Left renal cortex interstitium (tissue), 4 donors: ENCODE results near the gene CYB5R3. TPM values are rescaled to one million over a fixed set of nuclear protein-coding genes. Genes with fewer than 3 reads are reported as not detected.

Experiments
- DNase-seq, 4 donors: peaks; one replicate each; pipeline ENCODE4 v3.0.0-alpha.2; 2013; ENCODE audit warnings: low read depth in 4 of 4, low spot score in 2 of 4, missing footprints in 1 of 4
- polyA plus RNA-seq, 4 donors: library from polyadenylated mRNA; unstranded; fragments of 120-200 nt; gene quantifications; one replicate each; pipeline ENCODE4 v1.2.1, GENCODE V29; 2013; ENCODE audit not compliant: insufficient read length in 4 of 4

Gene CYB5R3
- polyA plus RNA-seq, 4 donors: 129 to 183 (median 158) TPM

DNA sequence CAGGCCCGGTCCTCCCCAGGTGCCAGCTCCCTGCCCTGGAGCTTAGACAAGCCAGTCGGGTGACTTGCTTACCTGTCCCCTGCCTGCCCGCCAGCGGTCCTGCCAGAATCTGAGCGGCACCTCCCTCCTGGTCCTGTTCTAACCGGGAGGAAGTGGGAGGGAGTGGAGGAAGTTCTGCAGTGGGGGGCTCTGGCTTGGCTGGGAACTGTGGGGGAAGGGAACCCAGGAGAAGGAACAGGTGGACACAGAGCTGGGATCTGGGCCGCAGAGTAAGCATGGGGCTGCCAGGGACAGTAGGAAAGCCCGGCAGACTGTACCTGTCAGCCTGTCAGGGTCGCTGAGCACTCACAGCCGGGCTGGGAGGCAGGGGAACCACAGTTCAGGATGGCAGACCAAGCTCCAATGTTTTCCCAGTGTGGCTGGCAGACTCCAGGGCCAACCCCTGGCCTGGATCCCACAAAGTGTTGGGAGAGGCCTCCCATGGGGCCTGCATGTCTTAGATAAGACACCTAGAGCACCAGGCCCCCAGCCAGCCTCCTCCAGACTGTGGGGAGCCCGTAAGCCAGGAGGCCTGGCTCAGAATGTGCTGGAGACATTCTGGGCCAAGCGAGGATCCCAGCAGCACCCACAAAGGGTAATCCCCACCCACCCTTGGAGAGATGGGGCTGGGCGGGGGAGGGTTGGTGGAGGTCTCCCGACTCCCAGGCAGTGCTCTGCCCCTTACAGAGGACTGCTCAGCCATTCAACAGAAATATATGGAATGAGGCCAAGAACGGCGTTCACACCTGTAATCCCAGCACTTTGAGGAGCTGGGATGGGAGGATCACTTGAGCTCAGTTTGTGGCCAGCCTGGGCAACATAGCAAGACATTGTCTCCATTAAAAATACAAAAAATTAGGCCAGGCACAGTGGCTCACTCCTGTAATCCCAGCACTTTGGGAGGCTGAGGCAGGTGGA, 2.3 kb downstream of the CYB5R3 start:
- DNase-seq: no peak

DNA sequence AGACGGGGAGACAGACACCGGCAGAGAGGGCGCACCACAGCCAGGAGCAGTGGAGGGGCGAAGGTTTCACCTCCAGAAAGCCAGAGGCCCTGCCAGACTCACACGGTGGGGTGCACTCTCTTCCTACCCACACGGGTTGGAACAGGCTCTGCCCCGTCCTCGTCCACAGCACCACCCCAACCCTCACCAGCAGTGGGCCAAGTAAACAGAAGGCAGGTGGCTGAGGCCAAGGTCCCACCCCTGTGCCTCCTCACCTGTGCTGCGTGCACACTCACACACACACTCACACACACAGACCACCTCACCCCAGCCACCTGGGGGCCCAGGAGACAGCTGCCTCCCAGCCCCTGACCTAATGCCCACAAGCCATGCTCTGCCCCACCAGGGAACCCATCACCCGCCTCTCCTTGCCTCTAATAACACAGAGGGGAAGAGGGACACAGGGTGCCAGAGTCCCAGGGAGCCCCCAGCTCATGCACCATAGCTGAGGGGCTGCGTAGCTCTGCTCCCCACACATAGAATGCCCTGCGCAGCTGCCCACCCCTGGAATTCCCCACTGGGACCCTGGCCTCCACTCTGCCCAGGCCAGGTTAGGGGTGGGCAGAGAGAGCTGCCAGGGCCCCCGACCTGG, 3.1 kb downstream of the CYB5R3 start:
- DNase-seq: no peak

DNA sequence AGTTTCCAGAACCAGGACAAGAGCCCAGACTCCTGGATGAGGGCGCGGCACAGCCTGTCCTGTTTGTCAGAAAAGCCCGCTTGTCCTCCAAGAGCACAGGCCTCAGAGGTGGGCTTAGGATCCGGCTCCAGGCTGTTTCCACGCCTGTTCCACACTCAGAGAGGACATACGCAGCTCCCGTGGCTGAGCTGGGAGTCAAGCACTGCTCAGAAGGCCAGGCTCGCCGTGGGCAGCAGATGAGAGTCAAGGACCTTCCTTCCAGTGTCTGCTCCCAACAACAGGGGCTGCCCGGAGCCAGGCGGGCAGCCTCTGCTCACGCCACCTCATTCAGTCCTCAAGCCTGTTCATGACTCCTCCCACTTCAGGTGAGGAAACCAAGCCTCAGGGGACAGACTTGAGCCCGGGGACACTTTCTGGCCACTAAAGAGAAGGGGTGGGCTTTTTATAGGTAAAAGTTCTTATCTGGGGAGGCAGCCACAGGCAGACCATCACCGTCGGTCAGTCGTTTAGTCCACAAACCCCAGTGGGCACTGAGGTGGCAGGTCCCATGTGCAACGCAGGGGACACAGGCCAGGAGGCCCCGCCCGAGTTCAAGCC, 3.8 kb downstream of the CYB5R3 start:
- no peak for DNase-seq

DNA sequence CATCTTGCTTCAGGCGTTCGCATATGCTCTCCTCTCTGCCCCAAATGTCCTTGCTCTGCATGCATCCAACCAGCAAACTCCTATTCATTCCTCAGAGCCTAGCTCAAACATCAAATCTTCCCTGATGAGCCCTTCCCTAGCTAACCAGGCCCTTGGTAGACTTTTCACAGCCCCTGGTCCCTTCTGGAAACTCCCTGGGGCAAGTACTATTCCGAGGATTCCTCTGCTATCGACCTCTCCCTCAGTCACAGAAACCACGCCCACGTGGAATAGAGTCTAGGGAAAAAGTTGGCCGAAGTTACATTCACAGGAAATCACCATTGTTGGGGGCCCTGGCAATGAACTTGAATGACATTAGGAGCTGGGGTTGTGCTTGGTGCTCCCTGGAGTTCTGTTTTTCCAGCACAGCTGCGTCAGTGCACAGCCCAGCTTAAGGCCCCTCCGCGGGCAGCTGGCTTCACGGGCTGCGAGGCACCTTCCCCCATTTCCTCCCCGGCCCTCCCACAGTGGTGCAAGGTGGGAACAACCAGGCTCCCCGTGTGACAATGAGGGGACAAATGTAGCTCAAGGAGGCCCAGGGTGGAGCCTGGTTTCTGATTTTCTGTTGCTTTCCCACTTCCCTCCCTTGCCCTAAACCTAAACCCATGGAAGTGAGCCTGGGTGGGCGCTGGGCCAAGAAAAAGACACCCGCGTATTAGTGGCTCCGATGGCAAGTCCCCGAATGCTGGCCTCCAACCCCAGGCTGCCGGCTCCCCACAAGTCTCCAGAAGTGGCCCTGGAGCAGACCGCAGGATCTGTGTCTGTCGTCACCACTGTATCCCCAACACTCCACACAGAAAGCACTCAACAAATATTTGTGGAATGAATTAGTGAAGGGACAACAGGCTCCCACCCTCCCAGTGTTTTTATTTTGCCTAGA, 4.5 kb downstream of the CYB5R3 start:
- no peak for DNase-seq

DNA sequence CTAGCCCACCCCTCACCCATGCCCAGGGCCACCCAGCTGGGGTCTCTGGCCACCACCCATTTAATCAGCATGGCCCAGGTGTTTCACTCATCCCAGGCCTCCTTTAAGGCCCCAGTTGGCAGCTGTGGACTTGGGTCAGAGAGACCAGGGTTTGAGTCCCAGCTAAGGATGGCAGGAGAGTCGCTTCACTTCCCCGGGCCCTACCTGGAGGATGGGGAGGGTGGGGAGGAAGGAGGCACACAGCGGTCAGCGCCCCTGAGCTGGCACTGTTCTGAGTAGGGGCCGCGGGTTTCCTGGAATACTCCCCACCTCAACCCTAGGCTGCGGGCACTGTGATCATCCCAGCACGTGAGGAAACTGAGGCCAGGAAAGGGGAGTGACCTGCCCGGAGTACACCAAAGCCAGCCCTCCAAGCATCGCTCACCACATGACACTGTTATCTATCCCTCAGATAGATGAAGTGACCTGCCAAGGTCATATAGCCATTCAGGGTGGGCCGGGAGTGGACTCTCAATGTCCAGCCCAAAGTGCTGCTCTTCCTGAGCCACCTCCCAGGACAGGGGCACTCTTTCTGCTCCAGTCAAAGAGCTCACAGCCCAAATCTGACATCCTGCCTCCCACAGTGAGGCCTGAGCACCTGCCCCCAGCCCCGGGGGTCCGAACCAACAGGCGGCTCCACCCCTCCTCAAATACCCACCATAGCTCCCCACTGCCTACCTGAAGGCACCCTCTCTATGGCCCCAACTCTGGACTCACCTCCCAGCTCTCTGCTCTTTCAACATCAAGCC, 5.4 kb downstream of the CYB5R3 start:
- DNase-seq: no peak

DNA sequence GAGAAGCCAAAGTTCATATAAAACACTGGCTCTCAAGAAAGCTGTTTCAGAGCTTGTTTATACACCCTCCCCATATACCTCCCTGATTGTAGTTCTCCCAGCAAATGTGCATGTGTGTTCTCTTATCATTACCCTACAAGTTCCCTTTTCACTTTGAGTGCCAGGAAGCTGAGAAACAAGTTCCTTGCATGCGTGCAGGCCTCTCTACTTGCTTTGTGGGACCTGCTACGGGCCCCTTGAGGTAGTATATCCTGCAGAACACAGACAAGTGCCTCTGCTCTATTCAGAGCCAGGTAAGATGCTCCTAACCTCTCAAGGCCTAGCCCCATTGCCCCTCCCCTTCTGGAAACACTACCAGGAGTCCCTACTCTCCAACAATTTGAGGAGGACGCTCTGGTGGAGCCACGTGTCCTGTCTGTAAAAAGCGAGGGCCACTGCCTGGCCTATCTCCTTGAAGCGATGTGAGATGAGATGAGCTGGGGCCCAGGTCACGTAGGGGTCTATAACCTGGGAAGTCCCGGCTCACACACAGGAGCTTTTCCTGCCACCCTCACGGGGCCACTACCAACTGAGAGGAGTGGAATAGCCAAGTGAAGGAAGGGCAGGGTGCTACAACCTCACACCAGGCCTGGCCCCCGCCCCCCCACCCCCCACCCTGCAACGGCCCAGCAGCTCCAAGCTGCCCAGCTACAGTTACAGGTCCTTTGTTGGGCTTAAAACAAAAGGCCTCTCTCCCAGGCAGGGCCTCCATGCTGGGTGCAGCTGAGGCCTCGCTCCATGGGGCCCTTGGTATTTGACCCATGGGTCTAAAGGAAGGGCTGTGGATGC, 6.2 kb downstream of the CYB5R3 start:
- DNase-seq: no peak

DNA sequence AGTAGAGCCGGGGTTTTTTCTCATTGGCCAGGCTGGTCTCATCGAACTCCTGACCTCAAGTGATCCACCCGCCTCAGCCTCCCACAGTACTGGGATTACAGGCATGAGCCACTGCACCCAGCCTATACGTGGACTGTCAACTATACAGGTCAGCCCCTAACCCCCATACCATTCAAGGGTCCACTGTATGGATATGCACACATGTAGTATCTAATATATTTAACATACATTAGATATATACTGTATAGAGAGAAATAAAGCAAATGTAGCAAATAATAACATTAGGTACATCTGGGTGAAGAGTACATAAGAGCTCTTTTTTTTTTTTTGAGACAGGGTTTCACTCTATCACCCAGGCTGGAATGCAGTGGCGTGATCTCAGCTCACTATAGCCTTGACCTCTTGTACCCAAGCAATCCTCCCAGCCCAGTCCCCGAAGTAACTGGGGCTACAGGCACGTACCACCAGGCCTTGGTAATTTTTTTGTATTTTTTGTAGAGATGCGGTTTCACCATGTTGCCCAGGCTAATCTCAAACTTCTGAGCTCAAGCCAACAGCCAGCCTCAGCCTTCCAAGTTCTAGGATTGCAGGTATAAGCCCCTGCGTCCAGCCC, 7.3 kb downstream of the CYB5R3 start:
- no peak for DNase-seq

DNA sequence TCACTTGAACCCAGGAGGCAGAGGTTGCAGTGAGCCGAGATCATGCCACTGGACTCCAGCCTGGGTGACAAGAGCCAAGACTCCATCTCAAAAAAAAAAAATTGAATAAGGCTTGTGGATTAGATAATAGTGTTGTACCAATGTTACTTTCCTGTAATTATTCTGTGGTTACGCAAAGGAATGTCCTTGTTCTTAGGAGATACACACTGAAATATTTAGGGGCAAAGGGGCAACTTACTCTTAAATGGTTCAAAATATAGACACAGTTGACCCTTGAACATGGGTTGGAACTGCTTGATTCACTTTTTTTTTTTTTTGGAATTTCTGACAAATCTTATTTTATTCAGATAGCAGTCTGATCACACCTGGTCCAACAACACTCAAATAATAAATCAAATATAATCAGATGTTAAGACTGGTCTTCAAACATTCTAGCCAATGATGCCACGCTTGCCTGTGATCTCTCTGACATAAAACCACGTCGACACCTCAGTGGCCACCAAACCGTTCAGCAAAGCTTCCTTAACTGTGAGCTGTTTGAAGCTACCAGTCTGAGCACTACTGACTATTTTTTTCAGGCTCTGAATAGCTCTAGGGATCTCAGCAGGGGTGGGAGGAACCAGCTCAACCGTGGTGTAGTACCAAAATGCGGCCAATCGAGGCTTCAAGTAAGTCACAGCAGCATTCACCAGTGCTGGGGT, 9.5 kb downstream of the CYB5R3 start:
- no peak for DNase-seq

DNA sequence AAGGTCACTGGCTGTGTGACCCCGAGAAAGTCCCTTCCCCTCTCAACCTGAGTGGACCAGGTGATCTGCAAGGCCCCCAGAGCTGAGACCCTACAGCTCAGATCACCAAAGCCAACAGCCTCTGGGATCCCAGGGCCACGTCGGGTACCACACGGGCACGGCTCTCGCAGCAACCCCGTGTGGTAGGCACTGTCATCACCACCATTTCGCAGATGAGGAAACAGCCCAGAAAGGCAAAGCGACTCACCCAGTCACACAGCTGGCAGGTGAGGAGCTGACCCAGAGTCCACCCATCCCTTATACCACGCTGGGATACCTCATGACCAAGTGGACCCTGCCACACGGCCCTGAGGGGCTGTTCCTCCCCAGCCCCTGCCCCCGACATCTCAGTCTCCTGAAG, 11.6 kb downstream of the CYB5R3 start:
- no peak for DNase-seq

DNA sequence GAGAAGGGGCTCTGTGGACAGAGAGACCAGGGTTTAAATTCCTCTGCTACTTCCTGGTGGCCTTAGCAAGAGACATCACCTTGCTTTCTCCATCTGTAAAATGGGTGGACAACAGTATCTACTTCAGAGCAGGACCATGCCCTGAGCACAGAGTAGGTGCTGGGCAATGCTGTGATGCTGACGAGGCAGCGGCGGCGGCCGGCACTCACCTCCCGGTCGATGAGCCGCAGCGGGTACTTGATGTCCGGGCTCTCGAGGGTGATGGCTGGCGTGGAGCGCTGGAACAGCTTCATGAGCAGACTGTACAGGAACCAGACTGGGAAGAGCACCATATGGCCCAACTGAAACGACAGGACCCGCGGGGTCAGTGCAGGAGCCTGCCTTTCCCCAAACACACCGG, 12.7 kb downstream of the CYB5R3 start:
- no peak for DNase-seq

DNA sequence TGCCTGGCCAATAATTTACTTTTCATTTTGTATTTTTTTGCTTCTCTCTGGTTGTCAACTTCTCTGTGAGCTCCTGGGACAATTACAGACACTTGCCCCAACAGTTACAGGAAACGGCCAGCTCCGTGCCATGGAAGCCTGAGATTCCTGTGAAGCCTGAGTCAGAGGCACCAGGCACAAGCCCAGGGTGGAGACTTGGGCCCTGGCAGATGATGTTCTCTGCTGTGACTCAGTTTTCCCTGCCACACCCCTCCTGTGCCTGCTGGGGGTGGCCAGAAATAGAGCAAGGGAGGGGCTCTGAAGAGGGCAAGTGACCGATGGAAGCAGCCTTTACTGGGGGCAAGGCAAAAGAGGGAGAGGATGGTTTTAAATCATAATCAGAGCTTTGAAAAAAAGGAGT, 13.7 kb downstream of the CYB5R3 start:
- DNase-seq: no peak

DNA sequence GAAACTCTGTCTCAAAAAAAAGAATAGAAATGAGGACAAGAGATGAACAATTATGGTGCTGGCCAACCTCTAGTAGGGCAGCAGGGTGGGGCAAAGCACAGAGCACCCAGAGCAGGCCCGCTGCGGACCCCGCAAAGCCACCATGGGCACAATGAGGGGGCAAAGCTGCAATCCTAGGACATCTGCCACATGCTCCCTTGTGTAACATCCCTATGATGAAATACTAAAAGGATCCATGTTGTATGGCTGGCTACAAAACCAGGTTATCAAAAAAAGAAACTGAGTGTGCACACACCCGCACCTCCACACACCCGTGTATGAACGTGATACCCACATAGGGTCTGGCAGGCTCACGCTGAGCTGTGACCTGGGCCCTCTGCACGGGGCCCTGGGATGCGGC, 16.2 kb downstream of the CYB5R3 start:
- no peak for DNase-seq

DNA sequence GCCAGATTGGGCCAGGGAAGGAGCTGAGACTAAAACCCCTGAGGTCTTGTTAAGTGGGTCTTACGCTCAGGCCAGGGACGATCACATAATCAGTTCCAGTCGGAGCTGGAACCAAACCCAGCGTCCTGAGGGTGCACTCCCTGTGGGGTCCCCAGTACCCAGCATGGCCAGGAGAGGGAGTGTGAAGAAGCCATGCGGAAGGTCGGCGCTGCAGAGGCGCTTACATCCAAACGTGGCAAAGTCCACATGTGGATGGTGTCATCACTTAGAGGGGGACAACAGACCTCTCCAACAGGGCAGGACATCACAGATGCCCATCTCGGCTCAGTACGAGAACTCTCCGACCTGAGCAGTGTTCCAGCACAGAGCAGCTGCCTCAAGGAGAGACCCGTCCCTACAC, 17.1 kb downstream of the CYB5R3 start:
- no peak for DNase-seq

DNA sequence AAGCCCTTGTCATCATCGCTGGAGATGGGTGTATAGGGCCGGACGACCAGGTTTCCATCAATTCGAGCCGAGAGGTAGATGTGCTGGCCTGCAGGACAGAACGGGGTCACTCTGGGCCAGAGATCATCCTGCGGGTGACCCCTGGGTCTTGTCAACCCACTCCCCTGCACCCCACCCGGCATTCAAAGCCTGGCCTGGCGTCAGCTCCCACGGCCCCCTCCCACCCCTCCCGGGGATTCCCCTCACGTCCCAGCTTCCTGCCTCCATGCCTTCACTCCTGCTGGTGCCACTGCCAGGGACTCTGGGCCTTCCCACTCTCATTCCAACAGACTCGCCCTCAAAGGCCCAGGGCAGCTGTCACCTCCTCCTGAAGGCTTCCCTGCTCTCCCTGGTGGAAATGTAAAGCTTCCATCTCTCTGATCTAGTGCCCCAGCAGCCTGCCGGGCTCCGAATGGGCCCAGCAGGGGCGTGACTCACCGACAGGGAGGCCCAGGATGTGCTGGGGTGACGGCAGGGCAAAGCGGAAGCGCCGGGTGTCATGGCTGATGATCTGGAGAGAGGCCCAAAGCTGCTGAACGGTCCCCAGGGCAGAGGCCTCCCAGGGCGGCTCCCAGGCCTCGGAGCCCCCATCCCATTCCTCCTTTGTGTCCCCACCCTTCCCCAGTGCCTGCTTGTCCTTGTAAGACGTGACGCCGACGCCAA, 18.1 kb downstream of the CYB5R3 start:
- no peak for DNase-seq

DNA sequence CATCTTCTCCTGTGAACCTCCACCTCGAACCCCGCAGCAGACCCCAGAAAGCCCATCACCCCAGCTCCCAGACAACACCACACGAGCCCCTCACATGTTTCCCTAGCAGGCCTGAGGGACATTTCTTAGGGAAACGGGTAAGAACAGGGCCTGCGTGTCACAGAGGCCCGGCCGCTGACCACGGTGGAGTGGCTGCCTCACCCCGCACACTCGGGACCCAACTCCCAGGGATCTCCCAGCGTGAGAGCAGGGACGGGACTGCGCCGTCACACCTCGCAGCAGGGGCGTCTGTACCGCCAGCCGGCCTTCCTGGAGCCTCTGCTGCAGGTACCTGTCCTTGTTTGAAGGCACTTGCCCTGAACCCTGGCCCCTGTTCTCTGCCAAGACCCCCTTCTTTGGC, 19.0 kb downstream of the CYB5R3 start:
- no peak for DNase-seq

DNA sequence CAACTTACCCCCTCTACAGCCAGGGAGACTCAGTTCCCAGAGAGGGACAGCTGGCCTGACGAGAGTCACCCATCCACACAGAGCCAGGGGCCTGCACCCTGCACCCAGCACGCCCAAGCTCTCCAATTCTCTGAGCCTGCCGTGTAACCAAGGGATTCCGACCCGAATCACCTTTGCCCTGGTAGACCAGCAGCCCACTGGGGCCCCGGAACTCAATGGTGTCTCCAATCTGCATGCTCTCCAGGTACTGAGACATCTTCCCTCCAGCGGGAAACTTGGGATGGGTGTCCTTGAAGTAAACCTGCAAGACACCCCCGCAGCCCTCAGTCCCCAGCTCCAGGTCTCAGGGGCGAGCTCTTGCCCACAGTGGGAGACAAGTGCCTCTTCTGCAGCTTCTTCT, 21.2 kb downstream of the CYB5R3 start:
- no peak for DNase-seq

DNA sequence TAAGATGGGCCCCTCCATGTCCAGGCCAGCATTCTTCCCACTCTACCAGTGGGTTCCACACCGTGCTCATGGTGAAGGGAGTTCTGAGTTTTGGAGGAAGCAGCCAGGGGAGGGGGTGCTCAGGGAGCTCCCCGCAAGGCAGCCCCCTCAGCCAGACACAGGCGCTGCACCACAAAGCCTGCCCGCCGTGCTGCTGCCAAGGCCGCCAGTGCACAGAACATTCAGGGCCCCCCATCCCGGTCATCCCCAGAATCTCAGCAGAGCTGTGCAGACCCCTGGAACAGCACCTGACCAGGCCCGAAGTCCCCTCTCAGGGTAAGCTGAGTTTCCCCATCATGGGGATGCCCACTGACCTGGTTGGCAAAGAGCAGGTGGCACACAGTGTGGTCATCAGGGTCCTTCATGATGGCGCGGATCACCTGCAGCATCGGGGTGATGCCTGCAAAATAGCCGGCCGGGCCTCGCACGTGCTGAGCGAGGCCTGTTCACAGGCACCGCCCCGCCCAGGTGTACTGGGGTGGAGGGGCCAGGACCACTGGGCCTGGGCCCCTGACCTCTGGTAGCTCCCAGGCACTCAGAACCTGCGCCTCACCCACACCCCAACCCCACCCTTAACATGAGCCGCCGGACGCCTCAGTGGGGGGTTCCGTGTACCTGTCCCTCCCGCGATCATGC, 22.1 kb downstream of the CYB5R3 start:
- DNase-seq: no peak
